ENCODE measurements around the gene ANXA8L1.
"Not testable (repeated sequence)": the region's sequence is repeated elsewhere in the genome, so short reads cannot be mapped to it uniquely, and the experiment has no call there.

The ANXA8L1 gene

GRCh38 chr10:46375406-46375805, at the start of gene ANXA8L1:
Gene ANXA8L1, plus strand, starts transcription at chr10:46375776. Its CDS starts 76 bp downstream, at chr10:46375852.
- DNase-seq: not testable (repeated sequence)

GRCh38 chr10:46326066-46326465, 49.5 kb upstream of the ANXA8L1 start:
- no peak for DNase-seq

- DNase-seq: no peak
These were observed 48.6 kb upstream of the ANXA8L1 start for GRCh38 chr10:46326971-46327370.

- DNase-seq: no peak
These were observed 47.9 kb upstream of the ANXA8L1 start for GRCh38 chr10:46327685-46328084.

GRCh38 chr10:46328853-46329689, 46.5 kb upstream of the ANXA8L1 start:
- no peak for DNase-seq

- no peak for DNase-seq
These were observed 45.9 kb upstream of the ANXA8L1 start for GRCh38 chr10:46329690-46330016.

GRCh38 chr10:46330894-46331293, 44.7 kb upstream of the ANXA8L1 start:
- no peak for DNase-seq

GRCh38 chr10:46365484-46365883, 10.1 kb upstream of the ANXA8L1 start:
- not testable (repeated sequence) for DNase-seq

- not testable (repeated sequence) for DNase-seq
These were observed 8.4 kb upstream of the ANXA8L1 start for GRCh38 chr10:46367209-46367608.

- not testable (repeated sequence) for DNase-seq
These were observed 7.8 kb upstream of the ANXA8L1 start for GRCh38 chr10:46367666-46368240.

- not testable (repeated sequence) for DNase-seq
These were observed 6.6 kb upstream of the ANXA8L1 start for GRCh38 chr10:46368956-46369355.

- not testable (repeated sequence) for DNase-seq
These were observed 1.2 kb upstream of the ANXA8L1 start for GRCh38 chr10:46374410-46374809.

- DNase-seq: not testable (repeated sequence)
These were observed 1.4 kb downstream of the ANXA8L1 start for GRCh38 chr10:46377022-46377421.

- not testable (repeated sequence) for DNase-seq
These were observed 2.1 kb downstream of the ANXA8L1 start for GRCh38 chr10:46377651-46378050.

- DNase-seq: not testable (repeated sequence)
These were observed 2.5 kb downstream of the ANXA8L1 start for GRCh38 chr10:46378108-46378507.

- not testable (repeated sequence) for DNase-seq
These were observed 3.8 kb downstream of the ANXA8L1 start for GRCh38 chr10:46379233-46379848.

- DNase-seq: not testable (repeated sequence)
These were observed 10.3 kb downstream of the ANXA8L1 start for GRCh38 chr10:46385858-46386257.

GRCh38 chr10:46386694-46387093, 11.1 kb downstream of the ANXA8L1 start:
- DNase-seq: not testable (repeated sequence)

- not testable (repeated sequence) for DNase-seq
These were observed 11.8 kb downstream of the ANXA8L1 start for GRCh38 chr10:46387309-46387902.

- DNase-seq: not testable (repeated sequence)
These were observed 15.8 kb downstream of the ANXA8L1 start for GRCh38 chr10:46391422-46391821.

GRCh38 chr10:46396441-46397279, 21.1 kb downstream of the ANXA8L1 start:
- not testable (repeated sequence) for DNase-seq

- DNase-seq: not testable (repeated sequence)
These were observed 22.2 kb downstream of the ANXA8L1 start for GRCh38 chr10:46397767-46398166.
